ENCODE measurements around the gene NANOS2.

The NANOS2 gene

GRCh38 chr19:45905011-45905410 is 9.6 kb downstream of the NANOS2 start:
- Histone ChIP-seq H3K9me3 (ENCODE audit: control insufficient read depth, insufficient read depth, low read length) (no peaks in the 10 kb centered on the region), H4K20me1 (ENCODE audit: control insufficient read depth, insufficient read depth, low read depth, low read length) (no peaks in the 10 kb centered on the region), H3K36me3 (ENCODE audit: control insufficient read depth, low read length) (peaks cover 11% of the 10 kb centered on the region), H3F3A (ENCODE audit: control insufficient read depth, insufficient read depth) (no peaks in the 10 kb centered on the region), H3K4me1 (ENCODE audit: control insufficient read depth, low read length) (peaks cover 21% of the 10 kb centered on the region), H3K27me3 (ENCODE audit: control insufficient read depth, low read length) (no peaks in the 10 kb centered on the region), H3K27ac (ENCODE audit: low read depth, low read length) (no peak overlapping the region), H3K79me2 (ENCODE audit: control insufficient read depth, low read length) (peaks cover 24% of the 10 kb centered on the region), H3K4me3 (ENCODE audit: low read length) (no peak overlapping the region), H3K9me2 (replicated peaks; ENCODE audit: control insufficient read depth, low read length) (no peaks in the 10 kb centered on the region), H3K4me2 (ENCODE audit: low read length) (no peak overlapping the region)
- TF ChIP-seq CTCF (IDR thresholded peaks at IDR 0.05; ENCODE audit: low read depth, low read length, poor library complexity, severe bottlenecking) (no peak), EZH2phosphoT487 (IDR thresholded peaks at IDR 0.05; ENCODE audit: borderline replicate concordance, low read length) (no peak)

DNA sequence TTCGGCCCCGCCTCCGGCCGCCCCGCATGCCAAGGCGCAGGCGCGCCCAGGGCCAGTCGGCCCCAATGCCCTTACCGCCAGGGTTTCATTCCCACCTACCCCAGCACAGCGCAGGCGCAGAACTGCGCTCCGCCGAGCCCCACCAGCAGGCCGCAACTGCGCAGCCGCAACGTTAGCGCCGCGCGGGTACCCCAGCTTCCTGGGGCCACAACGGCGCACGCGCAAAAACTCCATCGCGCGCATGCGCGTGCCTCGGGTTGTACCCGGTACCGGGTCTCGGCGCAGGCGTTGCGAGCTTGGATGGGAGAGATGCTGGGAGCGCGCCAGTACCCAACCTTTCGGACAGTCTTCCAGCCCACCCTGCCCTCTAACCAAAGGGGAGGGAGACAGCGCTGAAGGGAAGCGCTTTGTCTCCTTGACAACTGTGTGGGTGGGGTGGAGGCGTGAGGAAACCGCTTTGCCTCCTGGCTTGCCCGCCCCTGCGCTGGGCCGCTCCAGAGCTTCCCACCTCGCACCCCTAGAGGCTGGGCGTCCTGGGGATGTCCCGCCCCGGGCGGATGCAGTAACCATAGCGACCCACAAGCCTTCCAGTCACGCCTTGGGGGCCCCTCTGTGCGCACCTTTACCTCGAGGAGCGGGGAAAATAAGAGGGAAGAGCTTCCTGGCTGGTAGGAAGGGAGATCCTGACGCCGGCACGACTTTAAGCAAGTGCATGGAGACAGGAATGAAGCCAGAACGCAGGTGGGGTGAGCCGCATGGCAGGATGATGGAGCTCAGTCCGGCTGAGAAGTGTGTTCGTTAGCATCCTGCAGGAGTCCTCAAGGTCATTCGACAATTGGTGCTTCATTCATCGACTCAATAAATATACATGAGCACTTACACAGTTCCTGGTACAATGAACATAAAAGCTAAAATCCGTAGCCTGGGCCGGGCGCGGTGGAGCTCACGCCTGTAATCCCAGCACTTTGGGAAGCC is 11.6 kb downstream of the NANOS2 start:
- Histone ChIP-seq H3K27ac (ENCODE audit: low read depth, low read length) (peak overlapping the region; percentile 54), H3K4me1 (ENCODE audit: control insufficient read depth, low read length) (peaks cover 21% of the 10 kb centered on the region), H3K27me3 (ENCODE audit: control insufficient read depth, low read length) (no peaks in the 10 kb centered on the region), H3K4me2 (ENCODE audit: low read length) (peak overlapping the region; percentile 89), H3F3A (ENCODE audit: control insufficient read depth, insufficient read depth) (no peaks in the 10 kb centered on the region), H3K36me3 (ENCODE audit: control insufficient read depth, low read length) (peaks cover 25% of the 10 kb centered on the region), H3K79me2 (ENCODE audit: control insufficient read depth, low read length) (peaks cover 27% of the 10 kb centered on the region), H3K9me3 (ENCODE audit: control insufficient read depth, insufficient read depth, low read length) (no peaks in the 10 kb centered on the region), H3K9me2 (replicated peaks; ENCODE audit: control insufficient read depth, low read length) (no peaks in the 10 kb centered on the region), H3K4me3 (ENCODE audit: low read length) (peak overlapping the region; percentile 88), H4K20me1 (ENCODE audit: control insufficient read depth, insufficient read depth, low read depth, low read length) (no peaks in the 10 kb centered on the region)
- TF ChIP-seq CTCF (IDR thresholded peaks at IDR 0.05; ENCODE audit: low read depth, low read length, poor library complexity, severe bottlenecking) (no peak), EZH2phosphoT487 (IDR thresholded peaks at IDR 0.05; ENCODE audit: borderline replicate concordance, low read length) (no peak)

- peaks cover 24% of the 10 kb centered on the region for H3K4me1 ChIP-seq (ENCODE audit: control insufficient read depth, low read length)
- H3K79me2 ChIP-seq (ENCODE audit: control insufficient read depth, low read length), result peaks cover 27% of the 10 kb centered on the region
- no peaks in the 10 kb centered on the region for H3K9me2 ChIP-seq (replicated peaks; ENCODE audit: control insufficient read depth, low read length)
- H3K9me3 ChIP-seq (ENCODE audit: control insufficient read depth, insufficient read depth, low read length), result no peaks in the 10 kb centered on the region
- H3K4me2 ChIP-seq (ENCODE audit: low read length), result peak within 1 kb of the TSS; percentile 89
- no peaks in the 10 kb centered on the region for H3K27me3 ChIP-seq (ENCODE audit: control insufficient read depth, low read length)
- peak within 1 kb of the TSS; percentile 88 for H3K4me3 ChIP-seq (ENCODE audit: low read length)
- H4K20me1 ChIP-seq (ENCODE audit: control insufficient read depth, insufficient read depth, low read depth, low read length), result no peaks in the 10 kb centered on the region
- no peaks in the 10 kb centered on the region for H3F3A ChIP-seq (ENCODE audit: control insufficient read depth, insufficient read depth)
- peak within 1 kb of the TSS; percentile 54 for H3K27ac ChIP-seq (ENCODE audit: low read depth, low read length)
- TF ChIP-seq EZH2phosphoT487 (IDR thresholded peaks at IDR 0.05; ENCODE audit: borderline replicate concordance, low read length) (no peak), CTCF (IDR thresholded peaks at IDR 0.05; ENCODE audit: low read depth, low read length, poor library complexity, severe bottlenecking) (peak; percentile 12)
- peaks cover 30% of the 10 kb centered on the region for H3K36me3 ChIP-seq (ENCODE audit: control insufficient read depth, low read length)
These were observed 12.5 kb downstream of the NANOS2 start, which contains the start of gene MYPOP for GRCh38 chr19:45901912-45902650. Gene MYPOP, minus strand, starts transcription at chr19:45902613. Its CDS starts 840 bp downstream, at chr19:45901773.

Measured in DOHH2 (cell line).